ENCODE measurements around the gene MYH10. TPM values are rescaled to one million over a fixed set of nuclear protein-coding genes. Genes with fewer than 3 reads are reported as not detected.

The MYH10 gene
- total and polyA plus RNA-seq, 9 of the 15 experiments (the other 6 are each of a cell fraction or from before 2014, with no cell fraction given): 16.3 to 95.3 (median 39.7) TPM

GRCh38 chr17:8477171-8477570 lies 153.4 kb downstream of the MYH10 start:
- no peaks in the 10 kb centered on the region for H3K79me2 ChIP-seq (ENCODE audit: control insufficient read depth, insufficient read depth, low read length)
- 98% methylated on average over 6 of the region's 8 CpGs for WGBS (ENCODE audit: insufficient coverage, low coverage, missing lambda C conversion rate)
- H4K20me1 ChIP-seq (replicated peaks; ENCODE audit: control insufficient read depth, insufficient read depth, low read length): 0 out of 2 replicates have a peak, but pooled peaks cover 4% of the 10 kb centered on the region
- no peak for FAIRE-seq
- no peak overlapping the region for H3K4me3 ChIP-seq
- POLR2A ChIA-PET: interaction anchor here (1.0 kb wide), 1 partner anchor 18 kb away, joined by 3 read pairs; no protein-coding TSS in a partner anchor
- intact Hi-C loops (cut with micrococcal nuclease): no loop called here
- H3K27ac ChIP-seq (ENCODE audit: extremely low read depth, low read depth, low read length): no peak overlapping the region
- no TSS peak for BruUV-seq (replicated peaks)
- TF ChIP-seq ZBTB40 (IDR thresholded peaks at IDR 0.05) (no peak), ZBTB40 (CRISPR knock-in tag; IDR thresholded peaks at IDR 0.05) (no peak), MLLT1 (IDR thresholded peaks at IDR 0.05) (no peak), KAT8 (IDR thresholded peaks at IDR 0.05; ENCODE audit: low read depth) (no peak), MTA1 (IDR thresholded peaks at IDR 0.05; ENCODE audit: borderline replicate concordance) (no peak), ZNF174 (CRISPR knock-in tag; IDR thresholded peaks at IDR 0.05) (no peak)
- peaks cover 95% of the 10 kb centered on the region; the same call in 2 of the 3 replicates for H3K36me3 ChIP-seq (ENCODE audit: control insufficient read depth, insufficient read depth, low read length)
- no peak for ATAC-seq
- no peaks in the 10 kb centered on the region for H3K27me3 ChIP-seq (ENCODE audit: control insufficient read depth in 2 of 2, insufficient read depth in 2 of 2, low read length in 2 of 2)
- DNase-seq (ENCODE audit: extremely low read depth in 1 of 4, low spot score in 3 of 4): no peak
- H3K4me2 ChIP-seq (ENCODE audit: insufficient read depth, low read length): no peak overlapping the region
- CTCF ChIA-PET (ENCODE audit: low intra/inter-chr PET ratio): no interaction called here
- in situ Hi-C loops (cut with MboI): no loop called here
- H2AFZ ChIP-seq (ENCODE audit: low read depth, low read length): no peak overlapping the region
- no peaks in the 10 kb centered on the region for H3K9me1 ChIP-seq (ENCODE audit: control insufficient read depth, insufficient read depth, low read length)
- H3K4me1 ChIP-seq (replicated peaks in 1 of 2; ENCODE audit: control insufficient read depth in 2 of 2, insufficient read depth in 2 of 2, low read length in 2 of 2): no peaks in the 10 kb centered on the region
- no peaks in the 10 kb centered on the region for H3K9me3 ChIP-seq (replicated peaks; ENCODE audit: control insufficient read depth, insufficient read depth, low read depth, low read length)
- no peak overlapping the region for H3K9ac ChIP-seq (ENCODE audit: insufficient read depth in 1 of 2, low read depth in 2 of 2, low read length in 2 of 2)

All from K562 (cell line).